ENCODE data around the gene ADAP2. TPM values are rescaled to one million over a fixed set of nuclear protein-coding genes. Genes with fewer than 3 reads are reported as not detected.
"Not testable (repeated sequence)": the region's sequence is repeated elsewhere in the genome, so short reads cannot be mapped to it uniquely, and the experiment has no call there.

The ADAP2 gene
- total RNA-seq, 4 donors from 2014 or later = 25.1 to 72.5 (median 51.8) TPM

- TF ChIP-seq CTCF (IDR thresholded peaks at IDR 0.05) = no peak
- no peak for DNase-seq (ENCODE audit: low spot score)
- no peak for ATAC-seq (ENCODE audit: low FRiP score)
These were observed 8.8 kb downstream of the ADAP2 start for GRCh38 chr17:30930495-30930894.

GRCh38 chr17:30931582-30931981 lies 9.8 kb downstream of the ADAP2 start:
- ATAC-seq (ENCODE audit: low FRiP score); DNase-seq (ENCODE audit: low spot score): not testable (repeated sequence)

- TF ChIP-seq CTCF (IDR thresholded peaks at IDR 0.05) = no peak
- no peak for DNase-seq (ENCODE audit: low spot score)
- no peak for ATAC-seq (ENCODE audit: low FRiP score)
These were observed 12.2 kb downstream of the ADAP2 start for GRCh38 chr17:30933966-30934365.

- no peak for ATAC-seq (ENCODE audit: low FRiP score)
- no peak for DNase-seq (ENCODE audit: low spot score)
- TF ChIP-seq CTCF (IDR thresholded peaks at IDR 0.05) = no peak
These were observed 17.4 kb downstream of the ADAP2 start for GRCh38 chr17:30939051-30939689.

GRCh38 chr17:30942308-30943079 lies 20.7 kb downstream of the ADAP2 start:
- ATAC-seq (ENCODE audit: low FRiP score) (no peak), DNase-seq (ENCODE audit: low spot score) (no peak)
- no peak for TF ChIP-seq CTCF (IDR thresholded peaks at IDR 0.05)

- DNase-seq (ENCODE audit: low spot score) = no peak
- TF ChIP-seq CTCF (IDR thresholded peaks at IDR 0.05) = no peak
- ATAC-seq (ENCODE audit: low FRiP score) = no peak
These were observed 26.1 kb downstream of the ADAP2 start for GRCh38 chr17:30947796-30948195.

GRCh38 chr17:30950189-30950588 lies 28.4 kb downstream of the ADAP2 start:
- DNase-seq (ENCODE audit: low spot score) (no peak), ATAC-seq (ENCODE audit: low FRiP score) (no peak)
- no peak for TF ChIP-seq CTCF (IDR thresholded peaks at IDR 0.05)
